Activated CD8-positive, alpha-beta memory T cell treated with anti-CD3 and anti-CD28 coated beads, Interleukin-2, amount 50 U/mL, for 1 hour (primary cell): ENCODE data around the gene SLC38A8.

ENCODE experiments used
- DNase-seq: peaks from one replicate; pipeline ENCODE4 v3.0.0-alpha.2; 2020; ENCODE audit errors: extremely low read depth

The SLC38A8 gene

DNA sequence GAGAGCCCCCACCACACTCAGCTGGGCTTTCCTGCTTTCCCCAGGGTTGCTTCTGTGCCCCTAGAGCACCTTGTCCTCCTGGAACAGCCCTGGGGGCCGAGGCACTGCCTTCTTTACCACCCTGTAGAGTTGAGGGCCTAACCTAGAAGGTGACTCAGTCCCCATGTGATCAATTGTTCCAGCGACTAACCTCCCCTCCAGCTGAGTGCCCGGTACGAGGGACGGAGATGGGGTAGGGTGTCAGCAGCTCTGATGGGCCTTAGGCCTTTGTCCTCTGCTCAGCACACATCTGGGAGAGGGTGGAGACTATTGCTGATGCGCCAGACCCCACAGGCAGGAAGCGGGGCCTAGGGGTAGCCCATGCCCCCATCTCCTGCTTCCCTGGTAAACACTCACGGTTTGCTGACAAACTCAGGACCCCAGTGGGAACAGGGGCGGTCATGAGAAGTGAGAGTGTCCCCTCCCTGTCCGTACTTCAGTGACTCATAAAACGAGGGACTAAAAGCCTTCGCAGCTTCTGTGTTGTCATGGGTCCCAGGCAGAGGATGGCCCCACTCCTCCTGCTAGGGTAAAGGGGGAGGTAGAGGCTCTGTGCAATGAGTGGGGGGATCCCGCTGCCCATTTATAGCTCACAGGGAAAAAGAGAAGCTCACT lies 41.5 kb downstream of the SLC38A8 start:
- DNase-seq = no peak

DNA sequence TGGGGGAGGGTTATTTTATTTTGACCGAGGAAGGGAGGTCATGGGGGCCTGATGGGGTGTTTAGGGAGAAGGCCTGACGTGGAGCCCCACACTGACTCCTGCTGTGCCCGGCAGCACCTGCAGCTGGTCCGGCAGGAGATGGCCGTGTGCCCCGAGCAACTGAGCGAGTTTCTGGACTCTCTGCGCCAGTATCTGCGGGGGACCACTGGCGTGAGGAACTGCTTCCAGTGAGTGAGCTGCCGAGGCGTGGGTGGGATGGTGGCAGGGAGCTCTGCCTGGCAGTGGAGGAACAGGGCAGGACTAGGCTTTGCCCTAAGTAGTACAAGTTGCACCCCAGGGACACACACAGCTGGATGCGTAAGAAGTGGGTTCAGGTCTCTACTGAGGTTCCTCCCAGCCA lies 44.5 kb downstream of the SLC38A8 start:
- DNase-seq = no peak

DNA sequence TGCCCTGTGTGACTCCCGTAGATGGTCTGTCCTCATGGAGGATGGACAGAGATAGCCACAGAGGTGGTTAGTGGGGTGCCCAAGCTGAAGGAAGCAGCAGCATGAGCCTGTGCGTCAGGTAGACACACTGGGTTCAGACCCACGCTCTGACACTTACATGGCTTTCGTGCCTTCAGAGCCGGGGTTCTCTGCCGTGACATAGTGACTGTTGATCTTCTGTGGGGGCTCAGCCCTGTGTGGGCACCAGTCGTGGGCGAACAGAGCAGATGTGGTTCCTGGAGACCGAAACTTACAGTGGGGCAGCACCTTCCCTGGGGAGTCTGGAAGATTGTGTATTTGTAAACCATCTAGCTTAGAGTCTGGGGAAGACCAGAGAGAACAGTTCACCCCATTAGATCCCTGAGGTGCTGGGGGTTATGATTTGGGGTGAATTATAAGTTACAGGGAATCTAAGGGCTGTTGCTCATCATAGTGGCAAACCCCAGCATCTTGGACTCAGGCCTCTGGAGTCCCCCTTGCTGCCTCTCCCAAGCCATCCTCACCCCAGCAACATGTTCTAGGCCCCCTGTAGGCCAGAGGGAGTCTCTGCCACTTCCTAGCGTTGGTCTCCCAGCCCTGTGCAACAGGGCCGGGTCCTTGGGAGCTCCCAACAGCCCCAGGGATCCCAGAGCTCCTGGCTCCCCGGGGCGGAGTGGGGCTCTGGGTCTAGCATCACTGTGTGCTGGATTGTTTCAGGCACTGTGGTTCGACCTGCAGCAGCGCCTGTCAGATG lies 45.9 kb downstream of the SLC38A8 start:
- no peak for DNase-seq

DNA sequence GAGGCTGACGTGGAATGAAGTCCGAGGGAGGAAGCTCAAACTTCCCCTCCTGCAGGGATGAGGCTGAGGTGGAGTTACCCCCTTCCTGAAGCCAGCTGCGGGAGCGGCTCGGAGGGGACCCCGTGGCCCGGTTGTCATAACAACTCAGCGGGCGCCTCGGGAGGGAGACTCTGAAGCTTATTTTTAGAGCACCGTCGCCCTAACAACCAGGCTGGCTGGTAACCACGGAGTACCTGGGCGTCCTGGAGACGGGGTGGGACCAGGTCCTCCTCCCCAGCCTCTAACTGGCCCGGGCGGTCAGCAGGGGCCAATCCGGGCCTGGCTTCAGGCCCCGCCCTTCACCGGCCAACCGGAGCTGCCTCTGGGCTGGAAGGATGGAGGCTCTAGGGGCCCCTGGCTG lies 46.8 kb downstream of the SLC38A8 start:
- DNase-seq = no peak

DNA sequence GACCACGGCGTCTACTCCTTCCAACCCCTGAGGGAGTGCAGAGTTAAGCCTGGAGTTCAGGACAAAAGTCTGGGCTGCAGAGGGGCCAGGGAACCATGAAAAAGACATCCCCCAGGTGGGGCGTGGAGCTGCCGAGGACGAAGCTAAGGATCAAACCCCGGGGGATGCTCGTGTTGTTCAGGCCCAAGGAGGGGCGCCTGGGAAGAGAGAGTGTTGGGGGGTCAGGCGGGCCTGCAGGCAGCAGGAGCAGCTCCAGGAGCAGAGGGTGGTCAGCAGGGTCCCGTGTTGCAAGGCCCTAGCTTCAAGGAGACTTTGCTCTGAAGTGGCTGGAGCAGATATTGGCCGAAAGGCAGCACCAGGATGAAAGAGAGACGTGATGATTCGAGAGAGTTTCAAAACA lies 47.9 kb downstream of the SLC38A8 start:
- DNase-seq = no peak

DNA sequence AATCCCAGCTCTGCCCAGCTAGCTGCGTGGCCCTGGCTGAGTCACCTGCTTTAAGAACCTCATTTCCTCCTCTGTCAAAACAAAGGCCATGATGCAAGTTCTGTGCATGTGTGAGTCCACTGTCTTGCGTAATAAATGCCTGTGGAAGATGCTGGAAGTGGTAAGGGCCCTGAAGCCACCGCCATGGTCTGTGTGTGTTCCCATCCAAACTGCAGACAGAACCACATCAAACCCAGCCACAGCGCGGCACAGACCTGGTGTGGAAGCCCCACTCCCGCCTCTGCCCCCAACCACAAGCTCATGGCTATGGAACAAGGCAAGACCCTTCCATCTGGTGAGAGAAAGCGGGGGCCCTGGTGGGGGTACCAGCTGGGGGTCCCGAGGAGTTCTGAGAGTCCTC lies 48.5 kb downstream of the SLC38A8 start:
- DNase-seq = no peak

DNA sequence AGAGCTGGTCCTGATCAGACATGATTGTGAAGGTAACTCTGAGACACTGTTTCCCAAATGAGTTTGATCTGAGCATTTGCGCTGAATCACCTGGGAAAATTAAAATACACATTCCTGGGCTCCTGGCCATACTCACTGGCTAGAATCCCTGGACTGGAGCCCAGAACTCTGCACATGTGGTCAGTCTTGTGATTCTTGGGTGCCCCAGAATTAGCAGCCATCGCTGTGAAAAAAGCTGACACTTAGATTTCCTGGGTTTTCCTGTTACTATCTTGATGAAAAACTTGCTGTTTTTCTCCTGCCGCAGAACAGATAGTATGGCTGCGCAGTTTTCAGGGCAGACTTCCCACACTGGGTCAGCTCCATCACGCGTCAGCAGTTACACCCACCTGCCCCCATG lies 50.0 kb downstream of the SLC38A8 start:
- no peak for DNase-seq

DNA sequence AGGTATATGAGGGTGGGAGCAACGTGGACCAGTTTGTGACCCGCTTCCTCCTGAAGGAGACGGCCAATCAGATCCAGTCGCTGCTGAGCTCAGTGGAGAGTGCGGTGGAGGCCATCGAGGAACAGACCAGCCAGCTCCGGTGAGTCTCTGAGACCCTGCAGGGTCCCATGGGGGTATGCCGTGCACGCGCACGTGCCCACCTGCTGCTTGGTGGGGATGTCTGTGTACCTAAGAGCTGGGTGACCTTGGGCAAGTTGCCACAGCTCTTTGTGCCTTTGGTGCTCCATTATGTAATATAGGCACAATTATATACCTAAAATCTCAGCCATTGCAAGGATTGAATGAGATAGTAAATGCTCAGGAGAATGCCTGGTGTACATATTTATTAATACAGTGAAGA lies 52.1 kb downstream of the SLC38A8 start:
- no peak for DNase-seq

DNA sequence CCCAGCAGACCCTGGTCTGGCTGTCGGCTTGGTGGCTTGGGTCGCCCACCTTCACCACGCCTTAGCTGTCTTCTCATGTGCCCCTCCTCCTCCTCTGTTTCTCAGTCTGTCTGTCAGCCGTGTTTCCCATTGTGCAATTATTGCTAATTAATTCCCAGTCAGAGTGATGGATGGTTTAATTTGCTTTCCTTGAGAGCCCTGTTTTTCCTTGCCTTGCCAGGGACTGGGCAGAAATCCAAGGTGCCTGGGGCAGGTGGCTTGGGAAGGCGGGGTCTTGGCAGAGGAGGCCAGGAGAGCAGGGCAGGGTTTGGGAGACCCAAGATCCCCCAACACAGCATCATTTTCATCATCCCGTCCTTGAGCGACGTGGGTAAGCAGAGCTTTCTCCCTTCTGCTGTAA lies 53.3 kb downstream of the SLC38A8 start:
- DNase-seq = no peak

DNA sequence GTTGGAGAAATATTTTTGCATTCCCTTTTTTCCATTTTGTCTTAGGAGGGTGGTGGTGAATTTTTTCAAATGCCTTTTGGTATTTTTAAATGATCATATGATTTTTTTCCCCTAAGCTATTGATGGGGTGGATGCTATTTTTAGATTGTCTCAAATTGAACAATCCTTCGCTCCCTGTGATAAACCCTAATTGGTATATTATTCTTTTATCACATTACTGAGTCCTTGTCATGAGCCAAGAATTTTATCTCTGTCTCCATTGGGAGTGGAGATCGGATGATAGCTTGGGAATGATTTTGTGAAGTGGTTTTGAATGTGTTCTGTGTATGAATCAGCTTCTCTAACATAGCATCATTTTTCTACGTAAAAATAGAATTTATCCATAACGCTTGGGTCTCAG lies 59.1 kb downstream of the SLC38A8 start:
- DNase-seq = no peak

DNA sequence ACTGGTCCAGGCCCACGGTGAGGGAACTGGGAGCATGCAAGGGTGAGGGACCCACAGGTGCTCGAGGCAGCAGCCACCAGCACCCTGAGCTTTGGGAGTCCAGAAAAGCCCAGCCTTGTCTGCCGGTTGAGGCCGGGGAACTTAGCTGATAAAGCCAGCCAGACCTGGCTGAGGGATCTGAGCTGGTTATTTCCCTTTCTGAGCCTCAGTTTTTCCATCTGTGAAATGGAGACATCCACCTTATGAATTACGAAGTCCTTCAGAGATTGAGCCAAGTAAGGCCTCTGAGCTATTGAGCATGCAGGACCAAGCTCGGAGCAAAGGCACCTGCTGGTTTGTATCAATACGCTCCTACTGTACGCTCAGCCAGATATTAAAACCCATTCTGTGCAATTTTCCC lies 60.8 kb downstream of the SLC38A8 start:
- no peak for DNase-seq

DNA sequence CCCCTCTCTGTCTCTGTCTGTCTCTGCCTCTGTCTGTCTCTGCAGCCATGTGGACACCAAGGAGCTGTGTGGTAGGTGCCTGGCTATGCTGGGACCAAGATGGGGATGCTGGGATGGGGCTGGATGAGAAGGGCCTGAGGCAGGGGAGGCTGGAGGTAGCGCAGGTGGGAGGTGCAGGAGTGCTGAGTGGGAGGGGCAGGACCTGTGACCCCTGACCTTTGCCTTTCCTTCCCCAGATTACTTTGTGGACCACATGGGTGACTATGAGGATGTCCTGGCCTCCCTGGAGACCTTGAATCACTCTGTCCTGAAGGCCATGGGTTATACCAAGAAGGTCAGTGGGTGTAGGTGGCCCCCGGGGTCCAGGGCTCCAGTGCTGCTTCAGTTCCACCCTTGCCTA lies 61.8 kb downstream of the SLC38A8 start:
- DNase-seq = no peak

DNA sequence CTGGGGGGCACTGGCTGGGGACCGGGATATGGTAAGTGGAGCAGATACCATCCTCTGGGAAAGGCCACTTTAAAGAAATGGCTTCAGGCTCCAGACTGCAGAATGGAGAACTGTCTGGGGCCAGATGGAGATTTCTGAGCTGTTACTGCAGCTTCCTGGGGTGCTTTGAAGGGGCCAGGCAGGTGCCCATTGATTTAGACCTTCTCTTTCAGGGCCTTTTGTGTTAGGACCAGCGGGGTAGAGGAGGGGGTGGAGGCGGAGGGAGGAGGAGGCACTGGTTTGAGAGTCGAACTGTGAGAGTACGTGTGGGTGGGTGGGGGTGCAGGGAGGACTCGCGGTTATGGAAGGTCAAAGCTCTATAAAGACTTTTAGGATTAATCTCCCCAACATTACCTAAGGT lies 63.2 kb downstream of the SLC38A8 start:
- DNase-seq = no peak

DNA sequence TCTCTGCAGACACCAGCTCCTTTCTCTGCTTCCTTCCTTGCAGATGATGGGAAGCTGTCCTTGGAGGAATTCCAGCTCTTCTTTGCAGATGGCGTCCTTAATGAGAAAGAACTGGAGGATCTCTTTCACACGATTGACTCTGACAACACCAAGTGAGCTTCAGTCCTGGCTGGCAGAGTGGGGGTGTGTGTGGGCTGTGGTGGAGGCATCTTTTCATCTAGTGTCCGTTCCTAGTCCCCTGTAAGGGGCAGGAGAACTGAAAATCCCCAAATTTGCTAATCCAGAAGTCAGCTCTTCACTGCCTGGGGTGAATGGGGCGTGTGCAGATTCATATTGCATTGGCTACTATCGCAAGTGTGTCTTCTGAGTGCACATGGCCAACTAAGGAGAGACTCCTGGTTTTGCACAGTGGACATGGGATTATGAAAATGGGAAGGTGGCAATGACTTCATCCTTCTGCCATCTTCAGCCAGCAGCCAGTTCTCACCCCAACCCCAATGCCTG lies 64.1 kb downstream of the SLC38A8 start:
- DNase-seq = no peak

DNA sequence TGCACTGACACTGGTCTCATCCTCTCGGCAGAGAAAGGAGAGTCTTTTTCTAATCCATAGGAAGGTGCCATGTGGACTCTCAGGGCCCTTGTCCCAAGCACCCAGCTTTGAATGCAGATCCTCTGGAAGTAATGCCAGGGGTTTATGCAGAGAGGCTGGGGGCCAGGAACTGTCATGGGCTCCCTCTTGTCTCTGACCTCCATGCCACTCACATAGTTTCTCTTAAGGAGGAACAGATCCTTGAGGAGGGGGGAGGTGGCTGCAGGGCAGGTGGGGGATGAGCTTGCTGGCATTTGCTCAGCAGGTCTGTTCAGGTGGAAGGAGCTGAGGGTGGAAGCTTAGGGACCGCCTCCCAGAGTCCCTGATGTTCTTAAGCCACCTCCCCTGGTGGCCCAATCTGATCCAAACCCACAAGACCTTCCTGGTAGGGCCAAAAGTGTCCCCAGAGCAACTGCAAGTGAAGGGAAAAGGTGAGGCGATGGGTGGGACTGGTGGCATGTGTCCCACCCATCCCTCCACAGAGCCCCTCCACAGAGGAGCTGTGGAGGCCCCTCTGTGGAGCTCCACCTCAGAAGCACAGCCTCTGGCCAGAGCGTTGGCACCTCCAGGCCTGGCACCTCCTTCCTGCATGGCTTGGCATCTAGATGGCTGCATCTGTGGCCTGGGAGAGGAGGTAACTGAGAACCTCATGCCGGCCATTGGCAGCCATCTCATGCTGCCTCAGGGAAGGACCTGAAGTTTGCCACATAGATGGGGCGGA lies 65.4 kb downstream of the SLC38A8 start:
- DNase-seq = no peak

DNA sequence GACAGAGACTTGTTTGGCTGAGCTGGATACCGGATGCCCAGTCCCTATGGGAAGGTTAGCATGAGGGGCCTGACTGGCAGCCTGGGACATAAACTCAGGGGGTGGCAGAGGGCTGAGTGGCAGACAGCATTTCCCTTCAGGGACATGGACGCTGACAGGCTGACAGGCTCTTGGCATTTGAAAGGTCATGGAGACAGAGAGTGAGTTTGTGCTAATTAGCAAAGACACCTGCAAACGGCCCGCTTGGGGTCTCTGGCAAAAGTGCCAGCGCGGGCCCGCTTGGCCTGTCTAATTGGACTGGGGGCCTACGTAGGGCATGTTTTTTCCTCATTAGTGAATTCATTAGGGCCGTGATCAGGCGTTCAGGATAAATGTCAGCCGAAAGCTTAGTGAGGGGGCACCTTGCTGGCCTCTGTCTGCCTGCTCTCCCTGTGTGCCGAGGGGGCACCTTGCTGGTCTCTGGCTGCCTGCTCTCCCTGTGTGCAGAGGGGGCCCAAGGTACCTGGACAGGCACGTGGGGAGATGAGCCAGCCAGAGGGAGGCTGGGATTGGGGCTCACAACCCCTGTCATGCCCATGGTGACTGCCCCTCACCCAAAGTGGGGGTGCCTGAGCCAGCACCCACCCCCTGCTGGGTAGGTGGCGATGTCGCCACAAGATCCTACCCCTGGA lies 66.9 kb downstream of the SLC38A8 start:
- DNase-seq = no peak

DNA sequence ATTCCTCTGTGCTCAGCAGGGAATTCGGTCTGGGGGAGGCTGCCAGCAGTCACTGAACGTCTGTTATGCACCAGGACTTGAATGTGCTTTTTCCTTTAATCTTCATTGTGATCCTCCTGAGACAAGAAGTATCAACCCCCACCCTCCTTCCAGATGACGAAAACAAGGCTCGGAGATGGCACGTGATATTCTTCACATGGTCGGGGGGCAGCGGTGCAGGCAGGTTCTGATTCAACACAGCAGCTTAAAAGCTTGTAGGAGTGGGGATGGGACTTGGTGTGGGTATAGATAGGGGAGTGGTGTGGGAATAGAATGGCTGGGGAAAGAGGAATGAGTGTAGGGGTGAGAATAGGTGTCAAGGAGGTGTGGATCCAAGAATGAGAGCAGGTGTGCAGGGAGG lies 68.1 kb downstream of the SLC38A8 start:
- no peak for DNase-seq

DNA sequence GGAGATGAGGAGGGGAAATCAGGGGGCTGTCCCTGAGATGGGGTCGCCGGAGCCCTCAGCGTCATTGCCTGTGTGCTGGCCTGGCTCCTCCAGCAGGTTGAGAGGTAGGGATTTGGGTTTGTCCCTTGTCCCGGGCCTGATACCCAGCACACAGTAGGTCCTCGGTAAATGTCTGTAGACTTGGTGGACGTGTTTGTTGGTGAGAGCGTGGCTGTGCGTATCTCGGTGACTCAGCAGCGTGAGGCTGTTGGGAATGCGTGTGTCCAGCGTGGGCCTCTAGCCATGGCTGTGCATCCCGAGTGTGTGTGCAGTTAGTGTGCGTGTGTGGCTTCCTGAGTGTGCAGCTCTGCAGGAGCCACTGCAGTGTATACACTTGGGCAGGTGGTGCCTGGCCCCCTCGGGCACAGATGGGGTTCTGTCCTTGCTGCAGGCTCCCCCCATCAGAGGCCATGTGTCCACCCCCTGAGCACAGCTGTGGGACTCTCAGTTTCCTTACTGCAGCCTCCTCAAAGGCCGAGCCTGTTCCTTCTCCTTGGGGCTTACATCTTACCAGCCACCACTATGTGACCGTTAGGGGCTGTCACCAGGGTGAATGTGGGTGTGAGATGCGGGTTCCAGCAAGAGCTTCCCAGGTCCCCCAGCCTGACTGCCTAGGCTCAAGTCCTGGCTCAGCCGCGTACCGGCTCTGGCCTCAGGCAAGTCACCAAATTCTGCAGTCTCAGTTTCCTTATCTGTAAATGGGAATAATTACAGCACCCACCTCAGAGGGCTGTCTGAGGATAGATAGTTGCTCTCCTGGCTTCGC lies 68.8 kb downstream of the SLC38A8 start:
- DNase-seq = no peak

DNA sequence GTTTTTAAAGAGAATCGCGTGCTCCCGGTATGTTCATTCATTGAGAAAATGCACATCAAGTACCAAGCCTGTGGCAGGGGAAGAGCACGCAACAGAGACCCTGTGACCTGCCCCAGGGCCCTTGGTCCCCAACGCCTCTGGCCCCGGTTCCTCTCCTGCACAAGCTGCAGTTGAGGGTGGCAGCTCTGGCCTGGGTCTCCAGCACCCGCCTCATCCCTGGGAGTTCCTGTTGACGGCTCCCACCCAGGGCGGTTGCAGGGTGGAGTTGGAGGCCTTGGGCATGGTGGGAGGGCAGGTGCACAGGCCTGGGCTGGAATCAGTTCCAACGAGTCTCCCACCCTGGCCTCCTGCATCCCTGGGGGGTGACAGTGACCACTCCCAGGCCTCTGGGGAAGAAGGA lies 69.5 kb downstream of the SLC38A8 start:
- DNase-seq = no peak

DNA sequence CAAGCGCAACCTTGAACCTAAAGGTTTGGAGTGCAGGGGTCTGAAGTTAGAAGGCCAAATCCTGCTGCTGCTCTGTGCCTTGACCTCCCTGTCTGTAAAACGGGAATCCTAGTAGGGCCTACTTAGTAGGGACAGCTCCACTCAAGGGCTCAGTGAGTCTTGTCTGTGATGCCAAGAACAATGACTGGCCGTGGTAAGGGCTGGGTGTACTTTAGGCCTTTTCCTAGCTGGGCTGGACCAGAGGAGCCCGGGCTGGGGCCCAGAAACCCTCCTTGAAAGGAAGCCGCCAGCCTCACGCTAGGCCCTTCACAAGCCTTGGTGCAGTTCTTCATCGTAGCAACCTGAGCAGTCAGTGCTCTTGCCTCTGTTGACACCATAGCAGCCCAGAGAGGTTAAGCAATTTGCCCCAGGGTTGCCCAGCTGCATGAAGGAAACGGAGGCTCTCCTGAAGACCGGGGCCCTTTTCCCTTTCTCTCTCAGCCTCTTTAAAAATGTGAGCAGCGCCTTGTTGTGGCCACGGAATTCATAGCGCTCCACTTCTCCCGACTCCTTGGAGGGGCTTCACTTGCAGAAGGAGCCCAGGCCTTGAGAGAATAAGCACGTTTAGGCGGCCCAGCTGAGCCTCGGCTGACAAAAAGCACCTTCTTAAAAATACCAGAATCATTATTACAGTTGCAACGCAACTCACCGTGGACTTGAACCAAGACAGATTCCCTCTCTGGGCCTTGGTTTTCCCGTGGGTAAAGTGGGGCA lies 70.2 kb downstream of the SLC38A8 start:
- DNase-seq = no peak
